Endothelial cell of umbilical vein (primary cell): ENCODE measurements around the gene CTNNA2. TPM values are rescaled to one million over a fixed set of nuclear protein-coding genes. Genes with fewer than 3 reads are reported as not detected.

ENCODE experiments used
- BruUV-seq: library from RNA; stranded (reverse); fragments of 400-500 nt; replicated peaks from 2 replicates; lab custom pipeline; 2021; lab: Mats Ljungman, UMichigan
- CTCF ChIA-PET: fragments of 300-600, 350-600 bp; sonication (Branson Sonifier 250); formaldehyde crosslinking; loops from one replicate; lab custom pipeline; 2021; ENCODE audit warnings: antibody characterized with exemption, inconsistent platforms; lab: Charles Lee
- POLR2A ChIA-PET: fragments of 300-600, 350-600 bp; sonication (Branson Sonifier 250); formaldehyde crosslinking; loops from one replicate; lab custom pipeline; 2021; ENCODE audit warnings: antibody characterized with exemption, inconsistent platforms; lab: Charles Lee
- DNase-seq: peaks from one replicate; pipeline ENCODE4 v3.0.0-alpha.2; 2011; ENCODE audit warnings: low read depth, low spot score
- FAIRE-seq: peaks from 2 replicates; lab custom pipeline; 2011; peaks lifted over from hg19 to GRCh38; lab: Jason Lieb, UNC
- H2AFZ ChIP-seq: 2 replicates; pipeline ENCODE4 v1.6.0; 2012; ENCODE audit warnings: low read depth, low read length, control low read depth, inconsistent platforms
- H3K27ac ChIP-seq: 2 replicates; pipeline ENCODE4 v1.5.1; 2011; ENCODE audit warnings: low read depth, mild to moderate bottlenecking, control low read depth, low read length, moderate library complexity; ENCODE audit not compliant: insufficient read depth
- H3K27me3 ChIP-seq, 2 experiments: 2 replicates each; pipeline versions ENCODE4 v1.6.0 to v1.6.1; 2011; ENCODE audit warnings: low read length in 2 of 2, mixed read lengths in 1 of 2; ENCODE audit not compliant: control insufficient read depth in 2 of 2, insufficient read depth in 2 of 2
- H3K36me3 ChIP-seq, 2 experiments: 2 replicates in 1 of 2; 3 replicates in 1 of 2; pipeline ENCODE4 v1.5.1; 2011; ENCODE audit warnings: low read length in 2 of 2, mild to moderate bottlenecking in 1 of 2, moderate library complexity in 1 of 2; ENCODE audit not compliant: control insufficient read depth in 2 of 2, insufficient read depth in 2 of 2; ENCODE audit errors: extremely low read depth in 1 of 2
- H3K4me1 ChIP-seq: 3 replicates; pipeline ENCODE4 v1.5.1; 2011; ENCODE audit warnings: mild to moderate bottlenecking, low read length; ENCODE audit not compliant: control insufficient read depth, insufficient read depth; ENCODE audit errors: extremely low read depth
- H3K4me2 ChIP-seq: 2 replicates; pipeline ENCODE4 v1.6.1; 2011; ENCODE audit warnings: low read length, control low read depth, mixed read lengths; ENCODE audit not compliant: insufficient read depth
- H3K4me3 ChIP-seq, 3 experiments: fragments of 200-600 bp in 1 of 3; sonication (generic), shearing (Covaris generic) in 1 of 3; replicated peaks in 1 of 3; 2 replicates each; pipeline ENCODE4 v1.5.1; 2011 to 2016; ENCODE audit warnings: control low read depth in 3 of 3, low read length in 3 of 3, mild to moderate bottlenecking in 2 of 3, inconsistent platforms in 1 of 3, low read depth in 1 of 3, moderate library complexity in 1 of 3; ENCODE audit not compliant: insufficient read depth in 1 of 3
- H3K79me2 ChIP-seq: 2 replicates; pipeline ENCODE4 v1.6.0; 2012; ENCODE audit warnings: low read length, inconsistent platforms; ENCODE audit not compliant: control insufficient read depth, insufficient read depth
- H3K9ac ChIP-seq: replicated peaks from 2 replicates; pipeline ENCODE3; 2011; ENCODE audit warnings: low read length, control low read depth; ENCODE audit not compliant: insufficient read depth; ENCODE audit errors: extremely low read depth
- H3K9me1 ChIP-seq: replicated peaks from 3 replicates; pipeline ENCODE4 v1.6.0; 2011; ENCODE audit warnings: mild to moderate bottlenecking, low read length; ENCODE audit not compliant: control insufficient read depth, insufficient read depth; ENCODE audit errors: extremely low read depth
- H3K9me3 ChIP-seq: replicated peaks from 2 replicates; pipeline ENCODE4 v1.5.1; 2012; ENCODE audit warnings: low read length, inconsistent platforms; ENCODE audit not compliant: control insufficient read depth, insufficient read depth
- H4K20me1 ChIP-seq: replicated peaks from 2 replicates; pipeline ENCODE3; 2011; ENCODE audit warnings: mild to moderate bottlenecking, low read length; ENCODE audit not compliant: control insufficient read depth, insufficient read depth; ENCODE audit errors: extremely low read depth
- CTCF ChIP-seq, 2 donors: IDR thresholded peaks; 1 replicate in 1 of 2; 2 replicates in 1 of 2; pipeline ENCODE4 v1.5.1; 2011; ENCODE audit warnings: low read length in 2 of 2, mild to moderate bottlenecking in 2 of 2, moderate library complexity in 2 of 2, control low read depth in 1 of 2, inconsistent platforms in 1 of 2, low read depth in 1 of 2; ENCODE audit not compliant: insufficient read depth in 1 of 2; ENCODE audit errors: extremely low read depth in 1 of 2
- EZH2 ChIP-seq: IDR thresholded peaks from 2 replicates; pipeline ENCODE4 v1.6.1; 2012; ENCODE audit warnings: borderline replicate concordance, low read depth, mild to moderate bottlenecking, moderate library complexity, low read length, inconsistent platforms; ENCODE audit not compliant: severe bottlenecking
- FOS ChIP-seq: IDR thresholded peaks from 2 replicates; pipeline ENCODE4 v1.6.1; 2011; ENCODE audit warnings: mild to moderate bottlenecking, low read length, moderate library complexity, borderline replicate concordance; ENCODE audit not compliant: insufficient read depth
- GATA2 ChIP-seq: IDR thresholded peaks from 2 replicates; pipeline ENCODE4 v1.7.0; 2011; ENCODE audit warnings: low read depth, mild to moderate bottlenecking, moderate library complexity, mixed read lengths, low read length; ENCODE audit not compliant: insufficient read length, insufficient read depth
- JUN ChIP-seq: IDR thresholded peaks from 2 replicates; pipeline ENCODE4 v1.6.1; 2011; ENCODE audit warnings: borderline replicate concordance, low read depth; ENCODE audit not compliant: insufficient read length, insufficient read depth
- MAX ChIP-seq: IDR thresholded peaks from 2 replicates; pipeline ENCODE4 v1.6.1; 2011; ENCODE audit not compliant: insufficient read depth, insufficient read length
- MYC ChIP-seq: IDR thresholded peaks from one replicate; pipeline ENCODE4 v1.6.1; 2011; ENCODE audit warnings: mild to moderate bottlenecking, low read depth, low read length
- POLR2A ChIP-seq: IDR thresholded peaks from 2 replicates; pipeline ENCODE4 v1.6.1; 2012; ENCODE audit warnings: low read depth, mild to moderate bottlenecking, control low read depth, low read length
- POLR2AphosphoS5 ChIP-seq: IDR thresholded peaks from 2 replicates; pipeline ENCODE4 v1.6.1; 2012; ENCODE audit warnings: low read depth, mild to moderate bottlenecking, control low read depth, low read length, moderate library complexity; ENCODE audit not compliant: insufficient read depth
- dilution Hi-C: fragments of 300-500 bp; cut with MboI; formaldehyde crosslinking; loops from one replicate; pipeline ENCODE4 v1.15.0; 2019; ENCODE audit warnings: low sequenced_read_pairs; ENCODE audit not compliant: extremely low pct_ligation_motif_present
- intact Hi-C: fragments of 100-400 bp; cut with micrococcal nuclease; formaldehyde crosslinking; loops from one replicate; pipeline ENCODE4 v1.10.0; 2022
- polyA plus RNA-seq, 4 experiments: library from polyadenylated mRNA; depleted of rRNA in 3 of 4; stranded (reverse) in 3 of 4; unstranded in 1 of 4; fragments of >200 nt; gene quantifications; 2 replicates each; pipeline versions ENCODE4 v1.2.1 to v1.2.3, GENCODE V29; 2011 to 2012; ENCODE audit warnings: missing spikeins in 1 of 4
- total RNA-seq: library from RNA; stranded (reverse); gene quantifications from 2 replicates; pipeline ENCODE4 v1.2.3, GENCODE V29; 2021

The CTNNA2 gene
- total and polyA plus RNA-seq, 2 donors (not counting 3 experiments of a cell fraction or from before 2014, with no cell fraction given): not detected

- Histone ChIP-seq H3K4me2 (no peak overlapping the region), H3K4me3 (no peak overlapping the region), H3K27me3 (no peaks in the 10 kb centered on the region), H3K9ac (no peak overlapping the region), H3K79me2 (no peaks in the 10 kb centered on the region), H3K9me1 (no peaks in the 10 kb centered on the region), H3K27ac (no peak overlapping the region), H3K36me3 (no peaks in the 10 kb centered on the region), H4K20me1 (no peaks in the 10 kb centered on the region), H2AFZ (no peak overlapping the region), H3K4me1 (no peaks in the 10 kb centered on the region), H3K9me3 (peaks cover 8% of the 10 kb centered on the region)
- dilution Hi-C loops (no loop called here), intact Hi-C loops (no loop called here)
- FAIRE-seq (no peak), DNase-seq (no peak)
- ChIA-PET CTCF (no interaction called here), POLR2A (no interaction called here)
- no TSS peak for BruUV-seq
- no peak for TF ChIP-seq POLR2A
- no peak for TF ChIP-seq EZH2
- no peak for TF ChIP-seq CTCF (IDR thresholded peaks at IDR 0.05; ENCODE audit: extremely low read depth in 1 of 2, insufficient read depth in 1 of 2, low read depth in 1 of 2, low read length in 2 of 2)
- TF ChIP-seq FOS: no peak
- TF ChIP-seq MYC: no peak
- no peak for TF ChIP-seq POLR2AphosphoS5
- no peak for TF ChIP-seq JUN
- TF ChIP-seq GATA2: no peak
- TF ChIP-seq MAX: no peak
These were observed 861.3 kb downstream of the CTNNA2 start for GRCh38 chr2:80374105-80374504.
